ENCODE results near the gene CFAP69. TPM values are rescaled to one million over a fixed set of nuclear protein-coding genes. Genes with fewer than 3 reads are reported as not detected.

Gene CFAP69
- total and polyA plus RNA-seq, 10 of the 15 experiments (the other 5 are each of a cell fraction or from before 2014, with no cell fraction given), result 0.11 to 3.1 (median 0.48) TPM; not detected in 1

DNA sequence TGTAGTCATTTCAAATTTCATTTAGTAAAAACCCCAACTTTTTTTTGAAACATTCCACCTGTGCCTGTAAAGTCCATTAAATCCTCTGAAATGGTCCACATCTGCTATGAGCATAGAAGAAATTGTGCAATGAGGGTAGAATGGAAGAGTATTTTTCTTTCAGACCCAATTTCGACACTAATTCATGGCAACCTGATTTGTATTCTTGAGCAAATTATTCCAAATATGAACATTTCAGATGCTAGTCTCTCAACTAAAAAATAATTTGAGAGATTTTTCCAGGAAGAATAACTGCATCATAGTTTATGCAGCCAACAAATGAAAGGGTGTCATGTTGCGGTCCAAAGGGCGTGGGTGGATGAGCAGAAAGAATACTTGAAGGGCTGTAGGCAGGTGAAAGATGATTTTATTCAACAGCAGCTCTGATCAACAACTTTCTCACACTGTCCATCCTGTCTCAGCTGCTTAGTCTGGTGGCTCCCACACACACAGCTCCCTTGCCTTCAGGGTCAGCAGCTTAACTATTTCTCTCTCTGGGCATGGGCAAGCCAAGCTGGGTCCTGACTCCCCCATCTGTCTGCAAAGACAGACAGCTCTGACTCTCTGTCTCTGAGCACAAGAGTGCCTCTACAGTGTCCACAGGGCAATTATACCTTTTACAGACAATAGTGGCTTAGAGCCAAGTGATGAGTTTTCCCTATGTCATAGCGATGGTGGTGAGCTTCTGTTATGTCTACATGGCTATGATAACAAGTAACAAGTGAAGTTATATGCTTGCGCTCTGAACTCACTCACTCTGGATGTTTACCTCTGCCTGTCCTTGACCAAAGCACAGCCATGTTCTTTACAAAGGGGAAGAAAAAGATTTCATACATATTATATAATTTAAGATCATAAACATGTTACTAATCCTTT lies 21.9 kb upstream of the CFAP69 start (continued):
- TF ChIP-seq DPF2 (IDR thresholded peaks at IDR 0.05) (0 out of 2 replicates have a peak, but pooled peaks have one; percentile 22), ZNF687 (IDR thresholded peaks at IDR 0.05) (peak; percentile 93), IKZF1 (conservative IDR thresholded peaks at IDR 0.05) (peak; percentile 53; the same call in 1 of the 2 replicates), ETV6 (conservative IDR thresholded peaks at IDR 0.05 in 1 of 2, IDR thresholded peaks at IDR 0.05 in 1 of 2; ENCODE audit: borderline replicate concordance in 1 of 2, low read depth in 1 of 2) (no peak)

DNA sequence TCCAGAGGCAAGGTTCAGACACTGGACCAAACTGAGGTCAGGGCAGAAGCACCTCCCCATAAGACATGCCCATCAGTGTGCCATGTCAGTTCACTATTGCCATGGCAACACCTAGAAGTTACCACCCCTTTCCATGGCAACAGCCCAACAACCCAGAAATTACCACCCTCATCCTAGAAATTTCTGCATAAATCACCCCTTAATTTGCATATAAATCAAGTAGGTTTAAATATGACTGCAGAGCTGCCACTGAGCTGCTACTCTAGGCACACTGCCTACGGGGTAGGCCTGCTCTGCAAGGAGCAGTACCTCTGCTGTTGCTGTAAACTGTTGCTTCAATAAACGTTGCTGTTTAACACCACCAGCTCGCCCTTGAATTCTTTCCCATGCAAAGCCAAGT lies 20.8 kb upstream of the CFAP69 start:
- Histone ChIP-seq H3K4me1 (ENCODE audit: control insufficient read depth, insufficient read depth, low read length) (no peaks in the 10 kb centered on the region), H3K27ac (ENCODE audit: control insufficient read depth, insufficient read depth) (no peak overlapping the region), H2AFZ (ENCODE audit: control insufficient read depth, low read depth, low read length) (no peak overlapping the region), H3K36me3 (ENCODE audit: control insufficient read depth in 2 of 2, insufficient read depth in 2 of 2, low read length in 1 of 2) (no peaks in the 10 kb centered on the region), H3K4me3 (no peak overlapping the region), H3K27me3 (replicated peaks in 1 of 2; ENCODE audit: control insufficient read depth in 2 of 2, insufficient read depth in 2 of 2, low read length in 1 of 2) (no peaks in the 10 kb centered on the region), H3K4me2 (ENCODE audit: control insufficient read depth, insufficient read depth) (no peak overlapping the region), H4K20me1 (ENCODE audit: control insufficient read depth, insufficient read depth) (no peaks in the 10 kb centered on the region), H3K9me3 (replicated peaks; ENCODE audit: control insufficient read depth, insufficient read depth, low read length) (no peaks in the 10 kb centered on the region), H3K79me2 (ENCODE audit: control insufficient read depth, insufficient read depth, low read length) (no peaks in the 10 kb centered on the region), H3K9ac (ENCODE audit: control insufficient read depth, insufficient read depth, low read length) (no peak overlapping the region)
- SMC1A ChIA-PET (ENCODE audit: uncharacterized antibody, unreplicated experiment), result interaction anchor here (0.7 to 12.3 kb wide), 15 partner anchors 8 to 1415 kb away, joined by 3 to 116 read pairs (median 5); partner anchors contain the start of genes STEAP1 and STEAP2
- CTCF ChIA-PET, result interaction anchor here (1.6 to 8.3 kb wide), 6 partner anchors 12 to 70 kb away, joined by 4 to 67 read pairs (median 14); partner anchors contain the start of genes STEAP1 and STEAP2
- POLR2A ChIA-PET, result interaction anchor here (0.9 to 5.7 kb wide), 11 partner anchors 12 to 70 kb away, joined by 3 to 40 read pairs (median 5); partner anchors contain the start of genes CFAP69, STEAP1 and STEAP2
- DNase-seq (ENCODE audit: low read depth, low spot score), result no peak
- RAD21 ChIA-PET (ENCODE audit: unreplicated experiment), result interaction anchor here (1.2 to 4.5 kb wide), 9 partner anchors 11 to 69 kb away, joined by 3 to 63 read pairs (median 12); partner anchors contain the start of genes CFAP69, STEAP1 and STEAP2
- no TSS peak for BruUV-seq (replicated peaks)
- peak; percentile 47 for ATAC-seq
- FAIRE-seq, result no peak
- in situ Hi-C loops (cut with MboI), result no loop called here
- intact Hi-C loops (cut with micrococcal nuclease; ENCODE audit: unreplicated experiment), result no loop called here
- WGBS (ENCODE audit: insufficient coverage, insufficient replicate concordance, low lambda C conversion rate, missing lambda C conversion rate), result 2% methylated on average over 3 of the region's 3 CpGs
- TF ChIP-seq CHD4 (IDR thresholded peaks at IDR 0.05) (no peak), POLR2A (IDR thresholded peaks at IDR 0.05; ENCODE audit: low read depth, low read length) (no peak), KAT2A (conservative IDR thresholded peaks at IDR 0.05; ENCODE audit: control insufficient read depth, low read depth, low read length) (no peak), CREB1 (IDR thresholded peaks at IDR 0.05; ENCODE audit: low read depth) (no peak), TCF7 (IDR thresholded peaks at IDR 0.05; ENCODE audit: borderline replicate concordance) (no peak), MTA2 (IDR thresholded peaks at IDR 0.05; ENCODE audit: low read depth) (no peak), ZNF217 (IDR thresholded peaks at IDR 0.05) (no peak), IRF3 (IDR thresholded peaks at IDR 0.05) (no peak), TAF1 (IDR thresholded peaks at IDR 0.05; ENCODE audit: borderline replicate concordance, low read depth, low read length) (no peak)
- TF ChIP-seq, protein P1, sequence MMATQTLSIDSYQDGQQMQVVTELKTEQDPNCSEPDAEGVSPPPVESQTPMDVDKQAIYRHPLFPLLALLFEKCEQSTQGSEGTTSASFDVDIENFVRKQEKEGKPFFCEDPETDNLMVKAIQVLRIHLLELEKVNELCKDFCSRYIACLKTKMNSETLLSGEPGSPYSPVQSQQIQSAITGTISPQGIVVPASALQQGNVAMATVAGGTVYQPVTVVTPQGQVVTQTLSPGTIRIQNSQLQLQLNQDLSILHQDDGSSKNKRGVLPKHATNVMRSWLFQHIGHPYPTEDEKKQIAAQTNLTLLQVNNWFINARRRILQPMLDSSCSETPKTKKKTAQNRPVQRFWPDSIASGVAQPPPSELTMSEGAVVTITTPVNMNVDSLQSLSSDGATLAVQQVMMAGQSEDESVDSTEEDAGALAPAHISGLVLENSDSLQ (IDR thresholded peaks at IDR 0.05), result peak; percentile 71

All from GM12878 (cell line).